K562 (cell line): ENCODE results near the gene ZNF280C. TPM values are rescaled to one million over a fixed set of nuclear protein-coding genes. Genes with fewer than 3 reads are reported as not detected.

Source experiments
- ARNT ChIP-seq, 2 experiments: fragments of 450-650 bp; IDR thresholded peaks; 2 replicates each; pipeline ENCODE4 v1.6.1; 2016; ENCODE audit warnings: mild to moderate bottlenecking in 1 of 2
- BCL6 ChIP-seq: fragments of 250-450 bp; sonication (Bioruptor Pico); IDR thresholded peaks from 2 replicates; pipeline ENCODE4 v1.4.0; 2020
- CBX5 ChIP-seq: IDR thresholded peaks from 2 replicates; pipeline ENCODE4 v1.6.1; 2014; ENCODE audit warnings: low read depth, borderline replicate concordance
- CC2D1A ChIP-seq: fragments of 450-650 bp; IDR thresholded peaks from 2 replicates; pipeline ENCODE4 v1.6.1; 2017; ENCODE audit warnings: mild to moderate bottlenecking
- CHD4 ChIP-seq: fragments of 200-600 bp; sonication (generic); IDR thresholded peaks from 3 replicates; pipeline ENCODE4 v1.6.1; 2012; ENCODE audit warnings: low read depth, mild to moderate bottlenecking, mixed read lengths, low read length, inconsistent platforms; ENCODE audit not compliant: insufficient read depth, insufficient replicate concordance, poor library complexity, severe bottlenecking
- DNMT1 ChIP-seq: fragments of 450-650 bp; IDR thresholded peaks from 2 replicates; pipeline ENCODE4 v1.6.1; 2016; ENCODE audit warnings: antibody characterized with exemption, mild to moderate bottlenecking
- GATAD2A ChIP-seq: fragments of 450-650 bp; IDR thresholded peaks from 2 replicates; pipeline ENCODE4 v1.6.1; 2017
- KDM5B ChIP-seq: fragments of 200-600 bp; sonication (generic); IDR thresholded peaks from 2 replicates; pipeline ENCODE4 v1.6.1; 2012; ENCODE audit warnings: low read depth, mild to moderate bottlenecking, moderate library complexity, low read length, control low read depth, inconsistent platforms; ENCODE audit not compliant: insufficient replicate concordance
- KLF16 ChIP-seq: IDR thresholded peaks from 2 replicates; pipeline ENCODE4 v1.6.1; 2016; ENCODE audit warnings: antibody characterized with exemption
- MCM3 ChIP-seq: fragments of 450-650 bp; IDR thresholded peaks from 2 replicates; pipeline ENCODE4 v1.6.1; 2016
- NCOR1 ChIP-seq: fragments of 450-650 bp; IDR thresholded peaks from 2 replicates; pipeline ENCODE4 v1.6.1; 2016; ENCODE audit warnings: mild to moderate bottlenecking, moderate library complexity
- NR2C1 ChIP-seq, 2 experiments: fragments of 450-650 bp; IDR thresholded peaks; 2 replicates each; pipeline ENCODE4 v1.6.1; 2017; ENCODE audit warnings: mild to moderate bottlenecking in 2 of 2, antibody characterized with exemption in 1 of 2, inconsistent platforms in 1 of 2, missing compliant biosample characterization in 1 of 2, missing genetic modification characterization in 1 of 2
- PML ChIP-seq: IDR thresholded peaks from 2 replicates; pipeline ENCODE4 v1.6.1; 2012; ENCODE audit warnings: low read length, inconsistent platforms
- POLR2AphosphoS5 ChIP-seq: IDR thresholded peaks from 2 replicates; pipeline ENCODE4 v1.6.1; 2011; ENCODE audit warnings: mild to moderate bottlenecking, low read depth, low read length, moderate library complexity; ENCODE audit not compliant: control insufficient read depth, insufficient read depth
- PTRF ChIP-seq: fragments of 450-650 bp; IDR thresholded peaks from 2 replicates; pipeline ENCODE4 v1.6.1; 2016; ENCODE audit warnings: mild to moderate bottlenecking, missing genetic modification characterization, missing compliant biosample characterization
- PYGO2 ChIP-seq: fragments of 450-650 bp; IDR thresholded peaks from 2 replicates; pipeline ENCODE4 v1.6.1; 2016; ENCODE audit warnings: mild to moderate bottlenecking, missing genetic modification characterization, moderate library complexity, missing compliant biosample characterization
- RB1 ChIP-seq: fragments of 450-650 bp; IDR thresholded peaks from 2 replicates; pipeline ENCODE4 v1.6.1; 2017; ENCODE audit warnings: low read depth, mild to moderate bottlenecking
- TCF7L2 ChIP-seq: fragments of 150-350 bp; IDR thresholded peaks from 2 replicates; pipeline ENCODE4 v1.6.1; 2016; ENCODE audit warnings: low read depth, mild to moderate bottlenecking, low read length, moderate library complexity
- ZNF583 ChIP-seq: fragments of 250-450 bp; sonication (Bioruptor Pico); IDR thresholded peaks from 2 replicates; pipeline ENCODE4 v1.4.0; 2020
- ZNF780A ChIP-seq: fragments of 250-450 bp; sonication (Bioruptor Pico); IDR thresholded peaks from 2 replicates; pipeline ENCODE4 v1.5.0; 2021; ENCODE audit warnings: mild to moderate bottlenecking
- polyA plus RNA-seq, 8 experiments: library from polyadenylated mRNA; depleted of rRNA in 4 of 8; stranded (reverse) in 5 of 8; unstranded in 3 of 8; fragments of >200 nt; fragmentation: Nextera tagmentation in 2 of 8; fragmentation: Illumina TruSeq in 1 of 8; extraction: Ambion mirVana in 2 of 8; extraction: Trizol in 1 of 8; gene quantifications; 2 replicates each; pipeline versions ENCODE4 v1.2.1 to v1.2.3, GENCODE V29; 2011 to 2014; ENCODE audit warnings: inconsistent platforms in 1 of 8, missing spikeins in 1 of 8
- total RNA-seq, 7 experiments: library from RNA; depleted of rRNA in 6 of 7; stranded (reverse); fragments of >200 nt in 6 of 7; fragmentation: Illumina TruSeq in 2 of 7; extraction: Trizol in 2 of 7; gene quantifications; 2 replicates each; pipeline versions ENCODE4 v1.2.1 to v1.2.3, GENCODE V29; 2011 to 2021; ENCODE audit warnings: low replicate concordance in 1 of 7
- TF ChIP-seq, protein P1 (sequence below): sonication (generic); formaldehyde crosslinking; IDR thresholded peaks from 2 replicates; pipeline ENCODE4 v1.8.1; 2023; ENCODE audit warnings: mild to moderate bottlenecking, missing genetic modification reagents
- TF ChIP-seq, protein P2 (sequence below): IDR thresholded peaks from 2 replicates; pipeline ENCODE4 v1.6.1; 2014; ENCODE audit warnings: antibody characterized with exemption
- TF ChIP-seq, protein P3 (sequence below): fragments of 250-450 bp; sonication (Bioruptor Pico); IDR thresholded peaks from 2 replicates; pipeline ENCODE4 v1.9.0; 2021; ENCODE audit warnings: mild to moderate bottlenecking

The ZNF280C gene
- total and polyA plus RNA-seq, 9 of the 15 experiments (the other 6 are each of a cell fraction or from before 2014, with no cell fraction given) = 1.6 to 8.3 (median 4.4) TPM

DNA sequence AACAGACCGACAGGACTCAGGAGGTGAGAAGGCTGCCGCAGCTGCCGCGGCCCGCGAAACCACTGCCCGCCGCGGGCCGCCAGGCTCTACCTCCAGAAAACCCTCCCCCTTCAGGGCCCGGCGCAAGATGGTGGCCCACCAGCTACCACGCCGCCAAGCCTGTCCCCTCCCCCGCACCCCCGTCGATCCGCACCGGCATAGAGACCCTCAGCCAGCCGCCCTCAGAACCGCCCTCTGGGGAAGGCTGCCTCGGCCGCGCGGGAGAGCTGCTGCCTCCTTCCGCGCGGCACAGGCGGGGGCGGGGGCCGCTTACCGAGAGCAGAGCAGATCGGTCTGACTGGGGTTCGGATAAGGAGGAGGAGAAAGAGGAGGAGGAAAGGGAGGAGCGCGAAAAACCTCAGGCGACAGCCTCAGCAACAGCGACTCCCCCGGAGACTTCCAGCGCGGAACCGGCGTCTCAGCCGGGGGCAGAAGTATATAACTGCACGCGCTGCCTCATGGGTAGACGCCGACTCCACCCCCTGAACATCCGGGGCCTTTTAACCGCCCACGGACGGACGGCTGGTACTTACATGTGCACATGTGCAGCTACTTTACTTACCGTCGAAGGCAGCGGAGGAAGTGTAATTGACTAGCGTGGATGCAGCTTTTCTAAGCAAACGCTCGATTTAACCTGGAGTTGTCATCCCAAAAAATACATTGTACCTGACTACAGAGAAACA is at the start of gene ZNF280C (continued):
- TF ChIP-seq, protein P1, sequence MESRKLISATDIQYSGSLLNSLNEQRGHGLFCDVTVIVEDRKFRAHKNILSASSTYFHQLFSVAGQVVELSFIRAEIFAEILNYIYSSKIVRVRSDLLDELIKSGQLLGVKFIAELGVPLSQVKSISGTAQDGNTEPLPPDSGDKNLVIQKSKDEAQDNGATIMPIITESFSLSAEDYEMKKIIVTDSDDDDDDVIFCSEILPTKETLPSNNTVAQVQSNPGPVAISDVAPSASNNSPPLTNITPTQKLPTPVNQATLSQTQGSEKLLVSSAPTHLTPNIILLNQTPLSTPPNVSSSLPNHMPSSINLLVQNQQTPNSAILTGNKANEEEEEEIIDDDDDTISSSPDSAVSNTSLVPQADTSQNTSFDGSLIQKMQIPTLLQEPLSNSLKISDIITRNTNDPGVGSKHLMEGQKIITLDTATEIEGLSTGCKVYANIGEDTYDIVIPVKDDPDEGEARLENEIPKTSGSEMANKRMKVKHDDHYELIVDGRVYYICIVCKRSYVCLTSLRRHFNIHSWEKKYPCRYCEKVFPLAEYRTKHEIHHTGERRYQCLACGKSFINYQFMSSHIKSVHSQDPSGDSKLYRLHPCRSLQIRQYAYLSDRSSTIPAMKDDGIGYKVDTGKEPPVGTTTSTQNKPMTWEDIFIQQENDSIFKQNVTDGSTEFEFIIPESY = no peak
- TF ChIP-seq, protein P2, sequence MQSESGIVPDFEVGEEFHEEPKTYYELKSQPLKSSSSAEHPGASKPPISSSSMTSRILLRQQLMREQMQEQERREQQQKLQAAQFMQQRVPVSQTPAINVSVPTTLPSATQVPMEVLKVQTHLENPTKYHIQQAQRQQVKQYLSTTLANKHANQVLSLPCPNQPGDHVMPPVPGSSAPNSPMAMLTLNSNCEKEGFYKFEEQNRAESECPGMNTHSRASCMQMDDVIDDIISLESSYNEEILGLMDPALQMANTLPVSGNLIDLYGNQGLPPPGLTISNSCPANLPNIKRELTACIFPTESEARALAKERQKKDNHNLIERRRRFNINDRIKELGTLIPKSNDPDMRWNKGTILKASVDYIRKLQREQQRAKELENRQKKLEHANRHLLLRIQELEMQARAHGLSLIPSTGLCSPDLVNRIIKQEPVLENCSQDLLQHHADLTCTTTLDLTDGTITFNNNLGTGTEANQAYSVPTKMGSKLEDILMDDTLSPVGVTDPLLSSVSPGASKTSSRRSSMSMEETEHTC = no peak
- peak; percentile 44; the same call in 1 of the 2 replicates for TF ChIP-seq PML
- TF ChIP-seq KDM5B = peak; percentile 94
- no peak for TF ChIP-seq NR2C1 (IDR thresholded peaks at IDR 0.05)
- TF ChIP-seq NR2C1 (tag; IDR thresholded peaks at IDR 0.05) = peak; percentile 42
- no peak for TF ChIP-seq MCM3
- peak; percentile 38; the same call in 1 of the 2 replicates for TF ChIP-seq TCF7L2
- TF ChIP-seq ARNT (IDR thresholded peaks at IDR 0.05) = 0 out of 4 replicates have a peak, but pooled peaks of 1 of the 2 experiments have one; percentile 37
- no peak for TF ChIP-seq CBX5
- no peak for TF ChIP-seq CHD4
- no peak for TF ChIP-seq ZNF780A (CRISPR knock-in tag)
- TF ChIP-seq CC2D1A = peak; percentile 90
- TF ChIP-seq ZNF583 (CRISPR knock-in tag) = 0 out of 2 replicates have a peak, but pooled peaks have one; percentile 14
- TF ChIP-seq, protein P3, sequence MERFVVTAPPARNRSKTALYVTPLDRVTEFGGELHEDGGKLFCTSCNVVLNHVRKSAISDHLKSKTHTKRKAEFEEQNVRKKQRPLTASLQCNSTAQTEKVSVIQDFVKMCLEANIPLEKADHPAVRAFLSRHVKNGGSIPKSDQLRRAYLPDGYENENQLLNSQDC (CRISPR knock-in tag) = no peak
- peak; percentile 84 for TF ChIP-seq POLR2AphosphoS5
- TF ChIP-seq BCL6 (CRISPR knock-in tag) = no peak
- no peak for TF ChIP-seq DNMT1
- no peak for TF ChIP-seq NCOR1
- no peak for TF ChIP-seq PTRF (tag)
- no peak for TF ChIP-seq KLF16
- 0 out of 2 replicates have a peak, but pooled peaks have one; percentile 50 for TF ChIP-seq GATAD2A
- peak; percentile 62 for TF ChIP-seq RB1
- no peak for TF ChIP-seq PYGO2 (tag)
